ENCODE data around the gene ULK2. TPM values are rescaled to one million over a fixed set of nuclear protein-coding genes. Genes with fewer than 3 reads are reported as not detected.
"Not testable (repeated sequence)": the region's sequence is repeated elsewhere in the genome, so short reads cannot be mapped to it uniquely, and the experiment has no call there.

ULK2 gene
- total RNA-seq, 1 donor from 2014 or later = 13.6 TPM

GRCh38 chr17:19768046-19768782 is 99.5 kb downstream of the ULK2 start:
- intact Hi-C loops (cut with micrococcal nuclease) = no loop called here

- intact Hi-C loops (cut with micrococcal nuclease) = loop anchor here (1.0 kb wide), 3 partner anchors 118 to 404 kb away; partner anchors contain the start of genes ALDH3A2 and B9D1
These were observed 101.1 kb downstream of the ULK2 start for GRCh38 chr17:19766421-19767270.

DNA sequence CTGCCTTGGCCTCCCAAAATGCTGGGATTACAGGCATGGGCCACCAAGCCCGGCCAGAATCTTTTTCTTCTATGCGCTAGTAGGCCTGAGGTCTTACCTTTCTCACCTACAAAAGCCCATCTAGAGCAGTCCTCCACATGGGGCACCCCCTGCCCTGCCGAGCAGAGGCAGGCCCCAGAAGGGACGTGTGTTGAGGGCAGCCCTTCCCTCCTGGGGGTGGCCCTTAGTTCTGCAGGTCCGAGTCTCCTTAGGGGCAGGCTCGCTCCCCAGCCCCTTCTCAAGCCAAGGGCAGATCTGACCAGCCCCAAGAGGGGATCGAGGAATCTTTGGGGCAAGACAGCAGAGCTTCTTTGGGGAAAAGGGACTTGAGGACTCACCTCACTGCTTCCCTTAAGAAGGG is 101.7 kb downstream of the ULK2 start:
- intact Hi-C loops (cut with micrococcal nuclease) = loop anchor here (1.0 kb wide), 3 partner anchors 118 to 404 kb away; partner anchors contain the start of genes ALDH3A2 and B9D1

GRCh38 chr17:19763991-19764390 is 103.7 kb downstream of the ULK2 start:
- intact Hi-C loops (cut with micrococcal nuclease) = not testable (repeated sequence)

DNA sequence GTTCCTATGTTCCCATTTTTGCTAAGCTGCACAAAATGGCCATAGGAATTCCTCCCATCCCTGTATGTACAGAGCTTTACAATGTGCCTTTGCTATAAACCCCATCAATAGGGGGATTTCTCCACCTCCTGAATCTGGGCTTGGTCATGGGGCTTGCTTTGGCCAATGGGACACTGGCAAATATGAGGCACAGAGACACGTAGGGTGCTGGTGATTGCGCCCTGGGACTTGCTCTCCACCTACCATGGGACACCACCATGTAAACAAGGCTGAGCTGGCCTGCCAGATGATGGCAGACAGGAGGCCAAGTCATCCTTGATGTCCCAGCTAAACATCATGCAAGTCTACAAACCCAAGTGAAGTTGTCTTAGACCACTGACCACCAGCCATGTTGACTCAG is 104.3 kb downstream of the ULK2 start:
- intact Hi-C loops (cut with micrococcal nuclease) = no loop called here

- intact Hi-C loops (cut with micrococcal nuclease) = loop anchor here (1.0 kb wide), 1 partner anchor 248 kb away; no protein-coding TSS in a partner anchor
These were observed 105.2 kb downstream of the ULK2 start for GRCh38 chr17:19762515-19762961.

- intact Hi-C loops (cut with micrococcal nuclease) = no loop called here
These were observed 107.0 kb downstream of the ULK2 start for GRCh38 chr17:19760746-19761145.

- intact Hi-C loops (cut with micrococcal nuclease) = no loop called here
These were observed 107.9 kb downstream of the ULK2 start for GRCh38 chr17:19759568-19760549.

- intact Hi-C loops (cut with micrococcal nuclease) = no loop called here
These were observed 110.1 kb downstream of the ULK2 start for GRCh38 chr17:19757536-19758180.

- intact Hi-C loops (cut with micrococcal nuclease) = no loop called here
These were observed 111.2 kb downstream of the ULK2 start for GRCh38 chr17:19756546-19756945.

- intact Hi-C loops (cut with micrococcal nuclease) = no loop called here
These were observed 111.8 kb downstream of the ULK2 start for GRCh38 chr17:19755821-19756510.

- intact Hi-C loops (cut with micrococcal nuclease) = no loop called here
These were observed 112.3 kb downstream of the ULK2 start for GRCh38 chr17:19755392-19755791.

GRCh38 chr17:19753661-19754463 is 113.9 kb downstream of the ULK2 start:
- intact Hi-C loops (cut with micrococcal nuclease) = no loop called here

GRCh38 chr17:19753051-19753509 is 114.7 kb downstream of the ULK2 start:
- intact Hi-C loops (cut with micrococcal nuclease) = no loop called here

GRCh38 chr17:19752216-19753050 is 115.3 kb downstream of the ULK2 start:
- intact Hi-C loops (cut with micrococcal nuclease) = no loop called here

GRCh38 chr17:19750835-19751234 is 116.9 kb downstream of the ULK2 start:
- intact Hi-C loops (cut with micrococcal nuclease) = no loop called here

DNA sequence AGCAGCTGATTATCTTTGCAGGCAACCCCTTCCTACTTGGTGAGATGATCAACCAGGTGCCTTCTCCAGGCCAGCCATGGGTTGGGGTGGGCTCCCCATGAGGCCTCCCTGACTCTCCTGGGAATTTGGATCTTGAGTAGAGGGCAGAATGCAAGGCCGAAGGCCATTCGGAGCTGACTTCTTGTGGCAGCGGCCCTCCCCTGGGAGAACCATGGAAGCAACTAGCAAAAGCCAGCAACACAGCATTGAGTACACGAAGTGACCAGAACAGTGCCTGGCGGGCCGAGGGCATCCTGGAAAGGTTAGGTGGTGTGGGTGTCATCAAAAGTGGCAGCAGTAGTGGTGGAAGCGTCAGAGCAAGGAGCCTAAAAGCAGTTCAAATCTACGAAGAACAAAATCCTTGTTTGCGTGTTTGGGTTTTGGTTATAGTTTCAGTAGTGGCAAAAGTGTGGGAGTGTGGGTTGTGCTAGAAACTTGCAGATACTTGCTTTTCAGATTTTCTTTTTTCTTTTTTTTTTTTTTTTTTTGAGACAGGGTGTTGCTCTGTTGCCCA is 117.6 kb downstream of the ULK2 start:
- intact Hi-C loops (cut with micrococcal nuclease) = no loop called here

DNA sequence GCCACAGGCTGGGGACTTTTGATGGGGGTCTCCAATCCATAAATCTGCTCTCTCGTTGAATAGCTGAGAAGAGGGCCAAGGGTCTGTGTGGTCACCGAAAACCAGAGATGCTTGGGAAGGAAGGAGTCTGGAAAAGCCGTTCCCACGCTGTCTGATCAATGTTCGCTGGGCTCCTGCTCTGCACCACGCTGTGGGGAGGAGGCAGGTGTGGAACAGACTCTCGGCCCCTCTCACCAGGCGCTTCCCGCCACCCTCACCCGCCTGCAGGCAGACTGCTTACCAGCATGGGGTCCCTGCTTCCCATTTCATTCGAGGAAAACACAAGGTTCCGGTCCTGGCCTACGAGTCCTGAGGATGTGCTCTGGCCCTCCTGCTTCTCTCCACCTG is 118.9 kb downstream of the ULK2 start:
- intact Hi-C loops (cut with micrococcal nuclease) = no loop called here

All from T-helper 1 cell treated with Interleukin-12 subunit alpha and Interleukin-12 subunit beta and Interleukin-4 antibody, amounts not matched to agents 30 ng/mL and 1 ng/mL, for 36 hours (primary cell).